ENCODE measurements around the gene LRRC72. TPM values are rescaled to one million over a fixed set of nuclear protein-coding genes. Genes with fewer than 3 reads are reported as not detected.

The LRRC72 gene
- total and polyA plus RNA-seq, 2 experiments from 2014 or later = not detected

GRCh38 chr7:16586081-16586874, 59.7 kb downstream of the LRRC72 start:
- Histone ChIP-seq H3K27ac (ENCODE audit: low read depth) (no peak overlapping the region), H4K20me1 (replicated peaks; ENCODE audit: insufficient read depth) (no peaks in the 10 kb centered on the region), H3K4me3 (no peak overlapping the region), H3K27me3 (ENCODE audit: insufficient read depth) (no peaks in the 10 kb centered on the region), H3K79me2 (replicated peaks; ENCODE audit: insufficient read depth) (no peaks in the 10 kb centered on the region), H2AFZ (peak overlapping the region; percentile 56; the same call in 1 of the 2 replicates), H3K36me3 (ENCODE audit: insufficient read depth) (no peaks in the 10 kb centered on the region), H3F3A (replicated peaks; ENCODE audit: low read depth) (no peaks in the 10 kb centered on the region), H3K9me2 (ENCODE audit: insufficient read depth) (no peaks in the 10 kb centered on the region), H3K4me2 (no peak overlapping the region), H3K4me1 (ENCODE audit: insufficient read depth) (peaks cover 14% of the 10 kb centered on the region)
- Mint-ChIP-seq H3K36me3 (ENCODE audit: low read depth) (no peaks in the 10 kb centered on the region; the same call in 2 of the 3 replicates), H3K27me3 (ENCODE audit: insufficient read depth, low read depth, poor library complexity) (peaks cover 2% of the 10 kb centered on the region), H3K4me3 (no peak overlapping the region), H3K27ac (no peak overlapping the region), H3K4me1 (peaks cover 6% of the 10 kb centered on the region), H3K9me3 (no peaks in the 10 kb centered on the region; the same call in 2 of the 3 replicates)
- ATAC-seq (peak; percentile 38; the same call in 1 of the 3 replicates), DNase-seq (ENCODE audit: low spot score) (no peak)
- TF ChIP-seq CREB1 (CRISPR knock-in tag; IDR thresholded peaks at IDR 0.05; ENCODE audit: low read depth) = no peak
- TF ChIP-seq JUNB (IDR thresholded peaks at IDR 0.05; ENCODE audit: unreplicated experiment) = no peak
- no peak for TF ChIP-seq EZH2phosphoT487 (IDR thresholded peaks at IDR 0.05; ENCODE audit: unreplicated experiment)

GRCh38 chr7:16587129-16587528, 60.5 kb downstream of the LRRC72 start:
- H2AFZ ChIP-seq = no peak overlapping the region
- 0 out of 2 replicates have a peak overlapping the region, but pooled peaks have one; percentile 20 for H3K4me2 ChIP-seq
- ATAC-seq = no peak
- Mint-ChIP-seq H3K27ac (no peak overlapping the region), H3K36me3 (ENCODE audit: low read depth) (no peaks in the 10 kb centered on the region; the same call in 2 of the 3 replicates), H3K4me3 (no peak overlapping the region), H3K4me1 (peaks cover 6% of the 10 kb centered on the region), H3K9me3 (no peaks in the 10 kb centered on the region; the same call in 2 of the 3 replicates), H3K27me3 (ENCODE audit: insufficient read depth, low read depth, poor library complexity) (peaks cover 2% of the 10 kb centered on the region)
- no peak overlapping the region for H3K4me3 ChIP-seq
- no peaks in the 10 kb centered on the region for H3K79me2 ChIP-seq (replicated peaks; ENCODE audit: insufficient read depth)
- DNase-seq (ENCODE audit: low spot score) = no peak
- no peaks in the 10 kb centered on the region for H3K36me3 ChIP-seq (ENCODE audit: insufficient read depth)
- peaks cover 14% of the 10 kb centered on the region for H3K4me1 ChIP-seq (ENCODE audit: insufficient read depth)
- no peaks in the 10 kb centered on the region for H4K20me1 ChIP-seq (replicated peaks; ENCODE audit: insufficient read depth)
- H3F3A ChIP-seq (replicated peaks; ENCODE audit: low read depth) = no peaks in the 10 kb centered on the region
- H3K27me3 ChIP-seq (ENCODE audit: insufficient read depth) = no peaks in the 10 kb centered on the region
- H3K9me2 ChIP-seq (ENCODE audit: insufficient read depth) = no peaks in the 10 kb centered on the region
- no peak overlapping the region for H3K27ac ChIP-seq (ENCODE audit: low read depth)
- TF ChIP-seq EZH2phosphoT487 (IDR thresholded peaks at IDR 0.05; ENCODE audit: unreplicated experiment) = no peak
- no peak for TF ChIP-seq ZNF462 (CRISPR knock-in tag; IDR thresholded peaks at IDR 0.05)
- TF ChIP-seq, protein P1, sequence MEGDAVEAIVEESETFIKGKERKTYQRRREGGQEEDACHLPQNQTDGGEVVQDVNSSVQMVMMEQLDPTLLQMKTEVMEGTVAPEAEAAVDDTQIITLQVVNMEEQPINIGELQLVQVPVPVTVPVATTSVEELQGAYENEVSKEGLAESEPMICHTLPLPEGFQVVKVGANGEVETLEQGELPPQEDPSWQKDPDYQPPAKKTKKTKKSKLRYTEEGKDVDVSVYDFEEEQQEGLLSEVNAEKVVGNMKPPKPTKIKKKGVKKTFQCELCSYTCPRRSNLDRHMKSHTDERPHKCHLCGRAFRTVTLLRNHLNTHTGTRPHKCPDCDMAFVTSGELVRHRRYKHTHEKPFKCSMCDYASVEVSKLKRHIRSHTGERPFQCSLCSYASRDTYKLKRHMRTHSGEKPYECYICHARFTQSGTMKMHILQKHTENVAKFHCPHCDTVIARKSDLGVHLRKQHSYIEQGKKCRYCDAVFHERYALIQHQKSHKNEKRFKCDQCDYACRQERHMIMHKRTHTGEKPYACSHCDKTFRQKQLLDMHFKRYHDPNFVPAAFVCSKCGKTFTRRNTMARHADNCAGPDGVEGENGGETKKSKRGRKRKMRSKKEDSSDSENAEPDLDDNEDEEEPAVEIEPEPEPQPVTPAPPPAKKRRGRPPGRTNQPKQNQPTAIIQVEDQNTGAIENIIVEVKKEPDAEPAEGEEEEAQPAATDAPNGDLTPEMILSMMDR (conservative IDR thresholded peaks at IDR 0.05; ENCODE audit: low read depth in 2 of 2) = no peak
- TF ChIP-seq, protein P2, sequence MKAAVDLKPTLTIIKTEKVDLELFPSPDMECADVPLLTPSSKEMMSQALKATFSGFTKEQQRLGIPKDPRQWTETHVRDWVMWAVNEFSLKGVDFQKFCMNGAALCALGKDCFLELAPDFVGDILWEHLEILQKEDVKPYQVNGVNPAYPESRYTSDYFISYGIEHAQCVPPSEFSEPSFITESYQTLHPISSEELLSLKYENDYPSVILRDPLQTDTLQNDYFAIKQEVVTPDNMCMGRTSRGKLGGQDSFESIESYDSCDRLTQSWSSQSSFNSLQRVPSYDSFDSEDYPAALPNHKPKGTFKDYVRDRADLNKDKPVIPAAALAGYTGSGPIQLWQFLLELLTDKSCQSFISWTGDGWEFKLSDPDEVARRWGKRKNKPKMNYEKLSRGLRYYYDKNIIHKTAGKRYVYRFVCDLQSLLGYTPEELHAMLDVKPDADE (IDR thresholded peaks at IDR 0.05) = no peak
- no peak for TF ChIP-seq REST (IDR thresholded peaks at IDR 0.05; ENCODE audit: unreplicated experiment)
- no peak for TF ChIP-seq CREB1 (CRISPR knock-in tag; IDR thresholded peaks at IDR 0.05; ENCODE audit: low read depth)
